K562 (cell line): Measurements from ENCODE around the gene CDH12.

ENCODE experiments used
- CREB5 ChIP-seq: fragments of 250-450 bp; sonication (Bioruptor Pico); IDR thresholded peaks from 2 replicates; pipeline ENCODE4 v1.5.0; 2020; ENCODE audit warnings: mild to moderate bottlenecking
- CTBP1 ChIP-seq: fragments of 450-650 bp; IDR thresholded peaks from 2 replicates; pipeline ENCODE4 v1.6.1; 2016; ENCODE audit warnings: borderline replicate concordance
- CTCF ChIP-seq, 3 experiments: IDR thresholded peaks in 2 of 3; conservative IDR thresholded peaks in 1 of 3; 2 replicates each; pipeline ENCODE4 v1.5.1; 2011 to 2012; ENCODE audit warnings: low read length in 3 of 3, mild to moderate bottlenecking in 3 of 3, control low read depth in 2 of 3, improper control_type of control experiment in 1 of 3, inconsistent platforms in 1 of 3, low read depth in 1 of 3, mixed read lengths in 1 of 3, moderate library complexity in 1 of 3; ENCODE audit not compliant: insufficient read depth in 2 of 3
- MAFK ChIP-seq: IDR thresholded peaks from 2 replicates; pipeline ENCODE4 v1.6.1; 2011; ENCODE audit warnings: low read length, improper control_type of control experiment
- POLR2A ChIP-seq: fragments of 450-650 bp; conservative IDR thresholded peaks from 2 replicates; pipeline ENCODE4 v1.6.1; 2016
- RBBP5 ChIP-seq: fragments of 200-600 bp; sonication (generic); IDR thresholded peaks from 2 replicates; pipeline ENCODE4 v1.6.1; 2012; ENCODE audit warnings: borderline replicate concordance, mild to moderate bottlenecking, low read length, control low read depth, inconsistent platforms; ENCODE audit not compliant: insufficient read depth, poor library complexity, severe bottlenecking
- SRSF9 ChIP-seq: fragments of 200-400 bp; formaldehyde crosslinking; IDR thresholded peaks from 2 replicates; pipeline ENCODE4 v1.6.1; 2017; ENCODE audit warnings: low read depth, low read length, borderline replicate concordance
- ZBTB26 ChIP-seq: fragments of 450-650 bp; formaldehyde crosslinking; IDR thresholded peaks from 2 replicates; pipeline ENCODE4 v1.4.0; 2022; ENCODE audit warnings: missing genetic modification characterization
- ZNF512 ChIP-seq: IDR thresholded peaks from 2 replicates; pipeline ENCODE4 v1.6.1; 2016; ENCODE audit warnings: missing genetic modification characterization, missing compliant biosample characterization

- TF ChIP-seq ZBTB26 (CRISPR knock-in tag) (no peak), MAFK (no peak), SRSF9 (no peak), POLR2A (no peak), CTBP1 (no peak), RBBP5 (no peak), CREB5 (CRISPR knock-in tag) (no peak), ZNF512 (tag) (no peak), CTCF (IDR thresholded peaks at IDR 0.05 in 2 of 3, conservative IDR thresholded peaks at IDR 0.05 in 1 of 3; ENCODE audit: insufficient read depth in 2 of 3, low read depth in 1 of 3, low read length in 3 of 3) (no peak)
Measured at GRCh38 chr5:21889581-21889980, 963.6 kb downstream of the CDH12 start.
